ENCODE measurements around the gene P3H1.
"Not testable (repeated sequence)": the region's sequence is repeated elsewhere in the genome, so short reads cannot be mapped to it uniquely, and the experiment has no call there.

P3H1 gene

GRCh38 chr1:42766741-42767509 lies at the start of gene P3H1, which contains the start of gene C1orf50:
Gene P3H1, minus strand, starts transcription at chr1:42767028. Its CDS starts 57 bp downstream, at chr1:42766971.
Gene C1orf50, plus strand, starts transcription at chr1:42767249. Its CDS starts 63 bp downstream, at chr1:42767312.
- peak; percentile 98 for DNase-seq (ENCODE audit: low read depth)

GRCh38 chr1:42815941-42816584 lies 49.2 kb upstream of the P3H1 start:
- DNase-seq (ENCODE audit: low read depth): no peak

GRCh38 chr1:42814815-42815214 lies 48.0 kb upstream of the P3H1 start:
- not testable (repeated sequence) for DNase-seq (ENCODE audit: low read depth)

- DNase-seq (ENCODE audit: low read depth): no peak
These were observed 40.3 kb upstream of the P3H1 start for GRCh38 chr1:42807056-42807668.

GRCh38 chr1:42806593-42806992 lies 39.8 kb upstream of the P3H1 start:
- no peak for DNase-seq (ENCODE audit: low read depth)

- no peak for DNase-seq (ENCODE audit: low read depth)
These were observed 39.3 kb upstream of the P3H1 start for GRCh38 chr1:42806171-42806570.

GRCh38 chr1:42801832-42802473 lies 35.1 kb upstream of the P3H1 start:
- peak; percentile 74 for DNase-seq (ENCODE audit: low read depth)

- no peak for DNase-seq (ENCODE audit: low read depth)
These were observed 31.2 kb upstream of the P3H1 start for GRCh38 chr1:42797979-42798378.

- no peak for DNase-seq (ENCODE audit: low read depth)
These were observed 30.6 kb upstream of the P3H1 start for GRCh38 chr1:42797414-42797813.

- DNase-seq (ENCODE audit: low read depth): peak; percentile 78
These were observed 27.0 kb upstream of the P3H1 start for GRCh38 chr1:42793824-42794223.

GRCh38 chr1:42788021-42788420 lies 21.2 kb upstream of the P3H1 start:
- no peak for DNase-seq (ENCODE audit: low read depth)

GRCh38 chr1:42786097-42786496 lies 19.3 kb upstream of the P3H1 start:
- no peak for DNase-seq (ENCODE audit: low read depth)

- DNase-seq (ENCODE audit: low read depth): no peak
These were observed 18.3 kb upstream of the P3H1 start, which contains the start of gene TMEM269 for GRCh38 chr1:42784946-42785693. Gene TMEM269, plus strand, starts transcription at chr1:42784991. Its CDS starts 4,903 bp downstream, at chr1:42789894.

GRCh38 chr1:42784547-42784945 lies 17.7 kb upstream of the P3H1 start:
- no peak for DNase-seq (ENCODE audit: low read depth)

- DNase-seq (ENCODE audit: low read depth): no peak
These were observed 16.3 kb upstream of the P3H1 start for GRCh38 chr1:42783092-42783491.

- DNase-seq (ENCODE audit: low read depth): no peak
These were observed 13.3 kb upstream of the P3H1 start for GRCh38 chr1:42780176-42780575.

GRCh38 chr1:42779725-42780124 lies 12.9 kb upstream of the P3H1 start:
- DNase-seq (ENCODE audit: low read depth): no peak

- DNase-seq (ENCODE audit: low read depth): peak; percentile 25
These were observed 11.0 kb upstream of the P3H1 start for GRCh38 chr1:42777852-42778251.

- no peak for DNase-seq (ENCODE audit: low read depth)
These were observed 9.7 kb upstream of the P3H1 start for GRCh38 chr1:42776502-42776901.

GRCh38 chr1:42774928-42775526 lies 8.2 kb upstream of the P3H1 start:
- DNase-seq (ENCODE audit: low read depth): no peak

- no peak for DNase-seq (ENCODE audit: low read depth)
These were observed 6.6 kb upstream of the P3H1 start for GRCh38 chr1:42773420-42773819.
